Right atrium auricular region (tissue), 2 donors: ENCODE data around the gene TOP3B. TPM values are rescaled to one million over a fixed set of nuclear protein-coding genes. Genes with fewer than 3 reads are reported as not detected.
A peak's percentile ranks its signal among the peaks of the same experiment; 100 is the strongest.

ENCODE experiments used
- DNase-seq: peaks from one replicate; pipeline ENCODE4 v3.0.0-alpha.2; 2019; ENCODE audit warnings: low spot score
- H3K27ac ChIP-seq, 2 donors: fragments of 200-600 bp; sonication (generic); 1 replicate in 1 of 2; 2 replicates in 1 of 2; pipeline ENCODE4 v1.5.1; 2016 to 2019
- H3K27me3 ChIP-seq, 2 donors: fragments of 200-600 bp; sonication (generic); one replicate each; pipeline versions ENCODE4 v1.5.1 to v1.6.0; 2017 to 2019
- H3K36me3 ChIP-seq: fragments of 200-600 bp; sonication (generic); one replicate; pipeline ENCODE4 v1.5.1; 2016
- H3K4me1 ChIP-seq, 2 donors: fragments of 200-600 bp; sonication (generic); one replicate each; pipeline versions ENCODE4 v1.5.1 to v1.6.0; 2017 to 2019
- H3K4me3 ChIP-seq, 2 donors: fragments of 200-600 bp; sonication (generic); 1 replicate in 1 of 2; 2 replicates in 1 of 2; pipeline ENCODE4 v1.5.1; 2017 to 2019; ENCODE audit warnings: mild to moderate bottlenecking in 1 of 2, moderate library complexity in 1 of 2
- H3K9me3 ChIP-seq, 2 donors: fragments of 200-600 bp; sonication (generic); one replicate each; pipeline ENCODE4 v1.5.1; 2019
- total RNA-seq, 2 donors: library from RNA; depleted of rRNA; stranded (reverse); fragments of >200 nt; gene quantifications; one replicate each; pipeline ENCODE4 v1.1.0, GENCODE V29; 2016
- TF ChIP-seq, protein P1 (sequence below), 2 donors: fragments of 200-600 bp; sonication (generic); IDR thresholded peaks; one replicate each; pipeline ENCODE4 v1.5.1; 2019; ENCODE audit warnings: antibody characterized with exemption in 2 of 2

TOP3B gene
- total RNA-seq, 2 donors from 2014 or later: 11.5 to 12.3 TPM

DNA sequence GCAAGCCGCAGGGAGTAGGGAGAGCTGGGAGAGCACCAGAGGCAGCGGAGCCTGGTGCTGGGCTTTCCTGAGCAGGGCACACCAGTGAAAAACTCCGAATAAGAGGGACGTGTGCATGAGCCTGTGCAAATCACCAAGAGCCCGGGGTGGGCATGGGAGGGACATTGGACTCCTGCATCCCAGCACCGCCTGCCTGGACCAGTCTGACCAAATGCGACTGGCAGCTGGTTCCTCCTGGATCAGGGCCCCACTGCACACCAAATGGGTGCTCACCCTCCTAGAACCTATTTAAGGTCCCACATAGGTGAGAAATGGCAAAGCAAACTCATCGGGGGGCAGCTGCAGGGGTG, 33.0 kb downstream of the TOP3B start:
- H3K27ac ChIP-seq: peak overlapping the region; percentile 36 to 58
- peaks cover 0 to 71% of the 10 kb centered on the region in 2 donors for H3K4me1 ChIP-seq
- H3K4me3 ChIP-seq: no peak overlapping the region
- peaks cover 12% of the 10 kb centered on the region for H3K36me3 ChIP-seq
- TF ChIP-seq, protein P1, sequence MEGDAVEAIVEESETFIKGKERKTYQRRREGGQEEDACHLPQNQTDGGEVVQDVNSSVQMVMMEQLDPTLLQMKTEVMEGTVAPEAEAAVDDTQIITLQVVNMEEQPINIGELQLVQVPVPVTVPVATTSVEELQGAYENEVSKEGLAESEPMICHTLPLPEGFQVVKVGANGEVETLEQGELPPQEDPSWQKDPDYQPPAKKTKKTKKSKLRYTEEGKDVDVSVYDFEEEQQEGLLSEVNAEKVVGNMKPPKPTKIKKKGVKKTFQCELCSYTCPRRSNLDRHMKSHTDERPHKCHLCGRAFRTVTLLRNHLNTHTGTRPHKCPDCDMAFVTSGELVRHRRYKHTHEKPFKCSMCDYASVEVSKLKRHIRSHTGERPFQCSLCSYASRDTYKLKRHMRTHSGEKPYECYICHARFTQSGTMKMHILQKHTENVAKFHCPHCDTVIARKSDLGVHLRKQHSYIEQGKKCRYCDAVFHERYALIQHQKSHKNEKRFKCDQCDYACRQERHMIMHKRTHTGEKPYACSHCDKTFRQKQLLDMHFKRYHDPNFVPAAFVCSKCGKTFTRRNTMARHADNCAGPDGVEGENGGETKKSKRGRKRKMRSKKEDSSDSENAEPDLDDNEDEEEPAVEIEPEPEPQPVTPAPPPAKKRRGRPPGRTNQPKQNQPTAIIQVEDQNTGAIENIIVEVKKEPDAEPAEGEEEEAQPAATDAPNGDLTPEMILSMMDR (IDR thresholded peaks at IDR 0.05): no peak
- H3K27me3 ChIP-seq: no peaks in the 10 kb centered on the region
- no peaks in the 10 kb centered on the region for H3K9me3 ChIP-seq
- DNase-seq: no peak

DNA sequence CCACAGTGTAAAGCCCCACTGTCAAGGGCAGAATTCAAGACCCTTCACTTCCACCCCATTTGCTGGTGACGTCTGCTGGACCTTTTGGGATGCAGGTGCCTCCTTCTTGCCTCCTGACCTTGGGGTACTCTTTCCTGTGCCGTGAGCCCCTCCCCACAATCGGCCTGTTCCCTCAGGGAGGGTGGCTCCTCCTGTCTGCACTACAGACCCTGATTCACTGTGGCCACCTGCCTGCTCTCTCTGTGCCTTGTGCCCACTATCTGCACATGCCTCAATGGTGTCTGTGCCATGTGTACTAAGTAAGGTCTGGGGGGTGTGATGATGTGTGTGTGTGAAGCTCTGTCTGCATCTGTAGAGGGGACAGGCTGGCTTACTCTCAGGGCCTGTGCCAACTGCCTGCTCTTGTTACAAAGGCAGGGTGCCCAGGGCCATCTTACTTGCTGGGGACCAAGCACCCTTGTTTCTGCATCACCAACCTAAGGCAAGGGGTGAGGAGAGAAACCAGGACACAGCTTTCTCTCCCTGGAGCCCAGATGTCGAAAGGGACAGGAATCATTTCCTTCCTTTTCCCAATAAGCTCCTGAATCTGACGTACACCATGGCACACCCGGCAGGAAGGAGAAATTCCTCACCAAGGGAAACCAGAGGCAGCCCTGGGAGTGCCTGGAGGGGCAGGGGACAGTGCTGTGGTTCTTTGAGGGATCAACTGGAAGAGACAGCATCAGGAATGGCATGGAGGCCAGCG, 33.6 kb downstream of the TOP3B start:
- Histone ChIP-seq H3K9me3 (no peaks in the 10 kb centered on the region), H3K4me1 (peaks cover 0 to 74% of the 10 kb centered on the region in 2 donors), H3K36me3 (peaks cover 18% of the 10 kb centered on the region), H3K27ac (peak overlapping the region; percentile 36 to 58), H3K4me3 (no peak overlapping the region), H3K27me3 (no peaks in the 10 kb centered on the region)
- DNase-seq: no peak
- TF ChIP-seq, protein P1 (IDR thresholded peaks at IDR 0.05): no peak

DNA sequence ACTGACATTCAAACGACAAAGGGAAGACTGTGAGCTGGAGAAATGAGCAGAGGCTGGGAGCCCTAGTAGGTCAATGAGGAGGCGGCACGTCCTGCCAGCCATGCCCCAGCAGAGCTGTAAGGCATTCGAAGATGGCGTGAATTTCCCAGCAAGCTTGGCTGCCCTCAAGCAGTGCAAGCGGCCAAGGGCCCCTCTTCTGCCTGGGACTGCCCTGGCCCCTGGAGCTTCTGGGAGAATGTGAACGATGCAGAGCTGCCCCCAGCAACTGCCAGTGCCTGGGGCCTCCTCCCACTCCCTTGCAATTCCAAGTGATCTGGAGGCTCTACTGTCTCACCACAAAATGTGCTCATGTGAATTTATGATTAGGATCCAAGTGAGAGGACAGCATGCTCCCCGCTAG, 34.2 kb downstream of the TOP3B start:
- H3K27ac ChIP-seq: peak overlapping the region; percentile 36 to 58
- TF ChIP-seq, protein P1 (IDR thresholded peaks at IDR 0.05): no peak
- DNase-seq: no peak
- H3K4me3 ChIP-seq: no peak overlapping the region
- no peaks in the 10 kb centered on the region for H3K27me3 ChIP-seq
- no peaks in the 10 kb centered on the region for H3K9me3 ChIP-seq
- H3K36me3 ChIP-seq: peaks cover 19% of the 10 kb centered on the region
- H3K4me1 ChIP-seq: peaks cover 0 to 80% of the 10 kb centered on the region in 2 donors

DNA sequence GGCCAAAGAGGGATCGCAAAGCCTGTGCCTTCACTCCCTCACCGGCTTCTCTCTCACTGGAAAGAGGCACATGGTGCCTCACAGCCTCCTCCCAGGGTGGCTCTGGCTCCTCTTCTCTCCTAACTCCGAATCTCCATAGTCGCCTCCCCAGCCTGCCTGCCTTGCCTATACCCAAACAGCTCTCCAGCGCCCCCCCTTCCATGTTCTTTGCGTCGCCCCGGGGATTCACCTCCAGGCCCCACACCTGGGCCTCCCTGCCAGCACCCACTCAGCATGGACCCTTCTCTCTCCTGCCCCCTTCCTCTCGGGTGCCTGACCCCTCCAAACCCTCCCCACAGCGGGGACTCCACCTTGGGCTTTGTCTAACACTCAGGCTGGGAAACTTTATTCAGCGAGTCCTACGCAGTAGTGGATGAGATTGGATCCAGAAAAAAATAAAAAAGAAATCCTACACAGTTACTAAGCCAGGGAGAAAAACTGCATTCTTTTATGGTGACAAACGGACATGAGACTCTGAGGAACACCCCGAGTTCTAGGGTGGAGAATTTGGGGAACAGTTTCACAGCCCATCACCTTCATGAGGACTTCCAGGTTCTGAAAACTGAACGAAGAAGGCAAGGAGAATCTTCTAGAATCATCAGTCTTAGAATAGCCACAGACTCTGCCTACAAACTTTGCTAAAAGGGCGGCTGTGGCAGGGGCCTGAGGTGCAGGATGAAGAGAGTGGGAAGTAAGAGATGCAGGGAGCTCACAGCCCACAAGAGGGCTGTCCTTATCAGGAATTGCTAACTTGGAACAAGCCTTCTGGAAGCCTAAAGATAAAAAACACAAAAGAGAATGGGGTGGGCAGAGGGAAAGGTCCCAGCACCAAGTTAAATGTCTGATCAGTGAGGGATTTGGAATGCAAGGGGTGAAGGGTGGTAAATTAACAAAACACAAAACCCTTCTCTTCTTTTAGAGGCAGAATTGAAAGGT, 35.3 kb downstream of the TOP3B start:
- TF ChIP-seq, protein P1 (IDR thresholded peaks at IDR 0.05): peak; percentile 29 to 64
- DNase-seq: no peak

DNA sequence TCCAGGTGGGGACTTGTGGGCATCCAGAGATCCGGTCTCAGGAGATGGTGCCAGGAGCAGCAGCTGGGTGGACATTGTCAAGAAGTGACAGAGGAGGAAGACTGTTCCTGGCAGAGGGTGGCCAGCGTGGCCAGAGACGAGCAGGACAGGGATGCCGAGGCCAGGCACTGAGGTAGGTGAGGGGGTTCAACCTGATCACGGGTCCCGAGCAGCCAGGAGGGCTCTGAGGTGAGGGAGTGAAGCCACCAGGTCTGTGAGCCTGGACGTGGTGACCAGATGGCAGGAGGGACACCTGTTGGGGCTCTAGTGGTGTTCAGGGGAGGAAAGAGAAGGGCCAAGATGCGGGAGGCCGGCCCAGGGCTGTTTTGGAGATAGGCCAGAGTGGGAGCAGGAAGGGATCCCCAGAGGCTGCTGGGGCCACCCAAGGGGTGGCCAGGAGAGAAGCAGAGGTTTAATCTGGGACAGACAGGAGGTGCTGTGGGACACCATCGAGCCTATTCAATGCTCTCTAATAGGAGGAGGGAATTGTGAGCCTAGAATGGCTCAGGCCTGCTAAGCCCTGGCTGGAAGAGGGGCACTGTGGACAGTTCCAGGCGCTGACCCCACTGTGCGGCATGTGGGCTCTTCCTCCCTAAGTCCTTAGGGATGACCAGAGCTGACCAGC, 36.2 kb downstream of the TOP3B start:
- H3K4me1 ChIP-seq: peaks cover 0 to 86% of the 10 kb centered on the region in 2 donors

More for the DNA sequence above, 35.3 kb downstream of the TOP3B start:
- no peak overlapping the region for H3K4me3 ChIP-seq
- peaks cover 0 to 86% of the 10 kb centered on the region in 2 donors for H3K4me1 ChIP-seq
- H3K36me3 ChIP-seq: peaks cover 19% of the 10 kb centered on the region
- H3K27me3 ChIP-seq: no peaks in the 10 kb centered on the region
- peak overlapping the region; percentile 58 to 65 for H3K27ac ChIP-seq
- H3K9me3 ChIP-seq: no peaks in the 10 kb centered on the region

More for the DNA sequence above, 36.2 kb downstream of the TOP3B start:
- Histone ChIP-seq H3K4me3 (no peak overlapping the region), H3K27me3 (no peaks in the 10 kb centered on the region), H3K36me3 (peaks cover 19% of the 10 kb centered on the region), H3K9me3 (no peaks in the 10 kb centered on the region), H3K27ac (peak overlapping the region; percentile 58 to 65)
- TF ChIP-seq, protein P1 (IDR thresholded peaks at IDR 0.05): no peak
- DNase-seq: no peak
